H1 (cell line): ENCODE measurements around the gene CD44. TPM values are rescaled to one million over a fixed set of nuclear protein-coding genes. Genes with fewer than 3 reads are reported as not detected.

Experiments
- ASH2L ChIP-seq: fragments of 200-600, 300-600 bp; sonication (generic); IDR thresholded peaks from one replicate; pipeline ENCODE4 v1.7.1; 2017; ENCODE audit warnings: low read length
- RAD21 ChIP-seq, 2 experiments: IDR thresholded peaks in 1 of 2; conservative IDR thresholded peaks in 1 of 2; 2 replicates each; pipeline ENCODE4 v1.6.1; 2011; ENCODE audit warnings: low read depth in 2 of 2, low read length in 2 of 2, improper control_type of control experiment in 1 of 2, inconsistent platforms in 1 of 2, mild to moderate bottlenecking in 1 of 2, moderate library complexity in 1 of 2
- polyA plus RNA-seq, 7 experiments: library from polyadenylated mRNA; depleted of rRNA in 3 of 7; stranded (reverse) in 5 of 7; unstranded in 2 of 7; fragments of >200 nt in 5 of 7; fragments of 200-250 nt in 2 of 7; gene quantifications; 1 replicate in 5 of 7; 2 replicates in 1 of 7; 4 replicates in 1 of 7; pipeline versions ENCODE4 v1.2.1 to v1.2.3, GENCODE V29; 2011 to 2013; ENCODE audit warnings: missing spikeins in 2 of 7, mixed read lengths in 2 of 7
- total RNA-seq: library from RNA; stranded (reverse); fragmentation: NEBNext Ultra II Directional; extraction: Animal tissue kit (Norgen Biotek cat#: 25700); gene quantifications from 2 replicates; pipeline ENCODE4 v1.2.1, GENCODE V29; 2021

The CD44 gene
- total and polyA plus RNA-seq, 2 of the 8 experiments (the other 6 are each of a cell fraction or from before 2014, with no cell fraction given): 11.8 to 13.7 TPM

GRCh38 chr11:35102267-35102666, 36.7 kb upstream of the CD44 start (continued):
- TF ChIP-seq RAD21 (IDR thresholded peaks at IDR 0.05 in 1 of 2, conservative IDR thresholded peaks at IDR 0.05 in 1 of 2; ENCODE audit: low read depth in 2 of 2, low read length in 2 of 2): no peak
- no peak for TF ChIP-seq ASH2L
